HepG2 (cell line): ENCODE results near the gene TAF9B. TPM values are rescaled to one million over a fixed set of nuclear protein-coding genes. Genes with fewer than 3 reads are reported as not detected.

Experiments used
- CHD2 ChIP-seq: IDR thresholded peaks from 2 replicates; pipeline ENCODE4 v1.6.1; 2011; ENCODE audit warnings: low read depth, low read length, improper control_type of control experiment
- GLMP ChIP-seq: sonication (generic); formaldehyde crosslinking; IDR thresholded peaks from 2 replicates; pipeline ENCODE4 v1.9.0; 2021; ENCODE audit warnings: missing genetic modification reagents, mild to moderate bottlenecking, borderline replicate concordance
- HMG20A ChIP-seq: IDR thresholded peaks from 2 replicates; pipeline ENCODE4 v1.6.1; 2016; ENCODE audit warnings: borderline replicate concordance
- HNF4A ChIP-seq: sonication (generic); formaldehyde crosslinking; IDR thresholded peaks from 2 replicates; pipeline ENCODE4 v1.4.0; 2020; ENCODE audit warnings: missing genetic modification reagents
- HOXA9 ChIP-seq: sonication (generic); formaldehyde crosslinking; IDR thresholded peaks from 2 replicates; pipeline ENCODE4 v1.8.1; 2022; ENCODE audit warnings: missing genetic modification reagents, mild to moderate bottlenecking, moderate library complexity, borderline replicate concordance
- KAT7 ChIP-seq: IDR thresholded peaks from 2 replicates; pipeline ENCODE4 v1.6.1; 2018; ENCODE audit warnings: borderline replicate concordance, missing compliant biosample characterization
- KLF12 ChIP-seq: sonication (generic); formaldehyde crosslinking; IDR thresholded peaks from 2 replicates; pipeline ENCODE4 v1.4.0; 2020; ENCODE audit warnings: missing genetic modification reagents, borderline replicate concordance
- NR2F6 ChIP-seq, 2 experiments: IDR thresholded peaks; 2 replicates each; pipeline ENCODE4 v1.6.1; 2016; ENCODE audit warnings: antibody characterized with exemption in 1 of 2, mild to moderate bottlenecking in 1 of 2
- PREB ChIP-seq: sonication (generic); formaldehyde crosslinking; IDR thresholded peaks from 2 replicates; pipeline ENCODE4 v1.4.0; 2020; ENCODE audit warnings: missing genetic modification reagents
- SNAPC2 ChIP-seq: sonication (generic); formaldehyde crosslinking; IDR thresholded peaks from 2 replicates; pipeline ENCODE4 v1.8.1; 2022; ENCODE audit warnings: mild to moderate bottlenecking, missing genetic modification reagents
- THAP11 ChIP-seq: IDR thresholded peaks from 2 replicates; pipeline ENCODE4 v1.6.1; 2016; ENCODE audit warnings: missing biosample characterization, missing genetic modification reagents
- THAP9 ChIP-seq: sonication (generic); formaldehyde crosslinking; IDR thresholded peaks from 2 replicates; pipeline ENCODE4; 2020; ENCODE audit warnings: missing genetic modification reagents, mild to moderate bottlenecking, borderline replicate concordance
- ZFAT ChIP-seq: sonication (generic); formaldehyde crosslinking; conservative IDR thresholded peaks from 2 replicates; pipeline ENCODE4 v1.8.1; 2023; ENCODE audit warnings: missing genetic modification reagents, inconsistent platforms
- ZKSCAN8 ChIP-seq: IDR thresholded peaks from 2 replicates; pipeline ENCODE4 v1.6.1; 2016; ENCODE audit warnings: borderline replicate concordance, missing genetic modification reagents, missing compliant biosample characterization
- ZNF101 ChIP-seq: sonication (generic); formaldehyde crosslinking; IDR thresholded peaks from 2 replicates; pipeline ENCODE4 v1.4.0; 2020; ENCODE audit warnings: mild to moderate bottlenecking, low read depth, missing genetic modification reagents, borderline replicate concordance
- ZNF18 ChIP-seq: sonication (generic); formaldehyde crosslinking; IDR thresholded peaks from 2 replicates; pipeline ENCODE4 v1.8.0; 2022; ENCODE audit warnings: mild to moderate bottlenecking, missing genetic modification reagents; ENCODE audit not compliant: insufficient replicate concordance
- ZNF574 ChIP-seq: sonication (generic); formaldehyde crosslinking; IDR thresholded peaks from 2 replicates; pipeline ENCODE4 v1.4.0; 2020; ENCODE audit warnings: missing genetic modification reagents
- ZSCAN20 ChIP-seq: sonication (generic); formaldehyde crosslinking; IDR thresholded peaks from 2 replicates; pipeline ENCODE4 v1.4.0; 2020; ENCODE audit warnings: missing genetic modification reagents, mild to moderate bottlenecking, borderline replicate concordance
- polyA plus RNA-seq, 8 experiments: library from polyadenylated mRNA; depleted of rRNA in 3 of 8; stranded (reverse) in 7 of 8; unstranded in 1 of 8; fragments of >200 nt; fragmentation: Illumina TruSeq in 4 of 8; extraction: Trizol in 4 of 8; gene quantifications; 2 replicates each; pipeline versions ENCODE4 v1.2.1 to v1.2.3, GENCODE V29; 2011 to 2016; ENCODE audit warnings: low read depth in 4 of 8, missing spikeins in 1 of 8, mixed read lengths in 1 of 8; ENCODE audit not compliant: insufficient read depth in 1 of 8
- total RNA-seq, 5 experiments: library from RNA; depleted of rRNA; stranded (reverse); fragments of >200 nt; fragmentation: Illumina TruSeq; extraction: Trizol; gene quantifications; 2 replicates each; pipeline ENCODE4 v1.2.3, GENCODE V29; 2016; ENCODE audit warnings: low read depth in 1 of 5

The TAF9B gene
- total and polyA plus RNA-seq, 2 of the 13 experiments (the other 11 are each of a cell fraction or from before 2014, with no cell fraction given), result 10.8 to 15.2 TPM

GRCh38 chrX:78103623-78104446 lies 35.6 kb downstream of the TAF9B start, which contains the start of gene PGK1 (continued):
- TF ChIP-seq HOXA9 (CRISPR knock-in tag) (no peak), KLF12 (peak; percentile 75; the same call in 1 of the 2 replicates), HMG20A (no peak), PREB (CRISPR knock-in tag) (no peak), NR2F6 (IDR thresholded peaks at IDR 0.05) (no peak), NR2F6 (CRISPR knock-in tag; IDR thresholded peaks at IDR 0.05) (no peak), KAT7 (0 out of 2 replicates have a peak, but pooled peaks have one; percentile 29), THAP9 (CRISPR knock-in tag) (0 out of 2 replicates have a peak, but pooled peaks have one; percentile 13), ZNF18 (CRISPR knock-in tag) (peak; percentile 71), ZFAT (CRISPR knock-in tag) (no peak), ZKSCAN8 (CRISPR knock-in tag) (no peak), CHD2 (no peak), SNAPC2 (CRISPR knock-in tag) (peak; percentile 76; the same call in 1 of the 2 replicates), ZNF574 (CRISPR knock-in tag) (peak; percentile 74), ZSCAN20 (CRISPR knock-in tag) (no peak), HNF4A (CRISPR knock-in tag) (no peak), THAP11 (CRISPR knock-in tag) (peak; percentile 87), ZNF101 (CRISPR knock-in tag) (no peak), GLMP (no peak)
